Prostate gland (tissue), 2 donors: ENCODE results near the gene CDK19. TPM values are rescaled to one million over a fixed set of nuclear protein-coding genes. Genes with fewer than 3 reads are reported as not detected.

Experiments used
- DNase-seq: peaks from one replicate; pipeline ENCODE4 v3.0.0-alpha.2; 2019; ENCODE audit warnings: low spot score
- H3K27ac ChIP-seq, 2 donors: fragments of 200-600 bp; sonication (generic); 2 replicates each; pipeline ENCODE4 v1.5.1; 2017 to 2019
- H3K27me3 ChIP-seq: fragments of 200-600 bp; sonication (generic); replicated peaks from 2 replicates; pipeline ENCODE4 v1.5.1; 2019; ENCODE audit not compliant: insufficient read depth
- H3K36me3 ChIP-seq, 2 donors: fragments of 200-600 bp; sonication (generic); 1 replicate in 1 of 2; 2 replicates in 1 of 2; pipeline versions ENCODE4 v1.5.1 to v1.8.1; 2017 to 2019
- H3K4me1 ChIP-seq: fragments of 200-600 bp; sonication (generic); replicated peaks from 2 replicates; pipeline ENCODE4 v1.5.1; 2019
- H3K4me3 ChIP-seq, 2 donors: fragments of 200-600 bp; sonication (generic); 2 replicates each; pipeline ENCODE4 v1.5.1; 2017 to 2019
- H3K9me3 ChIP-seq: fragments of 200-600 bp; sonication (generic); 2 replicates; pipeline ENCODE4 v1.5.1; 2017
- POLR2A ChIP-seq: fragments of 450-650 bp; IDR thresholded peaks from one replicate; pipeline ENCODE4 v1.6.1; 2016; ENCODE audit warnings: antibody characterized with exemption, mild to moderate bottlenecking
- POLR2AphosphoS5 ChIP-seq: sonication (generic); formaldehyde crosslinking; IDR thresholded peaks from one replicate; pipeline ENCODE4 v1.6.1; 2017; ENCODE audit warnings: antibody characterized with exemption
- WGBS: methylation state at CpG from one replicate; pipeline ENCODE4 v1.1.5; 2018; 5-methylcytosine and 5-hydroxymethylcytosine counted together
- intact Hi-C: fragments of 100-400 bp; cut with DNase I; formaldehyde crosslinking; loops from one replicate; pipeline ENCODE4 v1.14.2; 2022
- total RNA-seq, 2 donors: library from RNA; depleted of rRNA; stranded (reverse); fragments of >200 nt; gene quantifications; one replicate each; pipeline ENCODE4 v1.1.0, GENCODE V29; 2016
- TF ChIP-seq, protein P1 (sequence below), 4 experiments: fragments of 200-600 bp in 2 of 4; fragments of 450-650 bp in 2 of 4; sonication (generic) in 2 of 4; IDR thresholded peaks; 1 replicate in 3 of 4; 2 replicates in 1 of 4; pipeline ENCODE4 v1.5.1; 2016 to 2019; ENCODE audit warnings: antibody characterized with exemption in 4 of 4, mild to moderate bottlenecking in 2 of 4, moderate library complexity in 2 of 4

Gene CDK19
- total RNA-seq, 2 donors from 2014 or later: 41.4 to 70.2 TPM

DNA sequence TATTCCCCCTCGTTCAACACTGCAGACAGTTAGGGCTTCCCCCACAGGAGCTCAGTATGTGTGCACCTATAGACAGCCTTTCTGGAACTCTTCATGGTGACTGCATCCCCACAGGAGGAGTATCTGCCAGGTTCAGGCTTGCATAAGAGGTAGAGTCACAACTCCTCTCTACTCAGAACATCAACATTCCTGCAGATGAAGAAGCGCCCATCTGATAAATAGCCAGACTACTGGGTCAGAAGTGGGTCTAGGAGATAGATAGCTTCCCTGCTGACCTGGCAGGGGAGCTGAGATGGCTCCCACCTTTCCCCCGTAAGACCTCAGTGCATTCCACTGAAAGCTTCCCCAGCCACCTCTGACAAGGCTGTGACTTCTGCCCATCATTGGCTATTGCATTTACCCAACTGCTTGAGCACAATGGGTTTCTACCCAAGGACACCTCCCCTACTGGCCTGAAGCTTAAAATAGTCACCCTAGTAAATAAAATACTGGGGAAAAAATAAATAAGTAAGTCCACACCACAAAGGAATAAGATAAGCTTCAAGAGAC is 125.1 kb downstream of the CDK19 start:
- H3K4me3 ChIP-seq: no peak overlapping the region
- H3K9me3 ChIP-seq: no peaks in the 10 kb centered on the region
- DNase-seq: no peak
- H3K27ac ChIP-seq: no peak overlapping the region
- no peak for TF ChIP-seq POLR2AphosphoS5
- TF ChIP-seq, protein P1, sequence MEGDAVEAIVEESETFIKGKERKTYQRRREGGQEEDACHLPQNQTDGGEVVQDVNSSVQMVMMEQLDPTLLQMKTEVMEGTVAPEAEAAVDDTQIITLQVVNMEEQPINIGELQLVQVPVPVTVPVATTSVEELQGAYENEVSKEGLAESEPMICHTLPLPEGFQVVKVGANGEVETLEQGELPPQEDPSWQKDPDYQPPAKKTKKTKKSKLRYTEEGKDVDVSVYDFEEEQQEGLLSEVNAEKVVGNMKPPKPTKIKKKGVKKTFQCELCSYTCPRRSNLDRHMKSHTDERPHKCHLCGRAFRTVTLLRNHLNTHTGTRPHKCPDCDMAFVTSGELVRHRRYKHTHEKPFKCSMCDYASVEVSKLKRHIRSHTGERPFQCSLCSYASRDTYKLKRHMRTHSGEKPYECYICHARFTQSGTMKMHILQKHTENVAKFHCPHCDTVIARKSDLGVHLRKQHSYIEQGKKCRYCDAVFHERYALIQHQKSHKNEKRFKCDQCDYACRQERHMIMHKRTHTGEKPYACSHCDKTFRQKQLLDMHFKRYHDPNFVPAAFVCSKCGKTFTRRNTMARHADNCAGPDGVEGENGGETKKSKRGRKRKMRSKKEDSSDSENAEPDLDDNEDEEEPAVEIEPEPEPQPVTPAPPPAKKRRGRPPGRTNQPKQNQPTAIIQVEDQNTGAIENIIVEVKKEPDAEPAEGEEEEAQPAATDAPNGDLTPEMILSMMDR (IDR thresholded peaks at IDR 0.05): no peak
- TF ChIP-seq POLR2A: no peak
- WGBS: 85% methylated on average over 3 of the region's 3 CpGs
- intact Hi-C loops: no loop called here
- H3K36me3 ChIP-seq: no peaks in the 10 kb centered on the region
- peaks cover 4% of the 10 kb centered on the region for H3K4me1 ChIP-seq
- no peaks in the 10 kb centered on the region for H3K27me3 ChIP-seq

DNA sequence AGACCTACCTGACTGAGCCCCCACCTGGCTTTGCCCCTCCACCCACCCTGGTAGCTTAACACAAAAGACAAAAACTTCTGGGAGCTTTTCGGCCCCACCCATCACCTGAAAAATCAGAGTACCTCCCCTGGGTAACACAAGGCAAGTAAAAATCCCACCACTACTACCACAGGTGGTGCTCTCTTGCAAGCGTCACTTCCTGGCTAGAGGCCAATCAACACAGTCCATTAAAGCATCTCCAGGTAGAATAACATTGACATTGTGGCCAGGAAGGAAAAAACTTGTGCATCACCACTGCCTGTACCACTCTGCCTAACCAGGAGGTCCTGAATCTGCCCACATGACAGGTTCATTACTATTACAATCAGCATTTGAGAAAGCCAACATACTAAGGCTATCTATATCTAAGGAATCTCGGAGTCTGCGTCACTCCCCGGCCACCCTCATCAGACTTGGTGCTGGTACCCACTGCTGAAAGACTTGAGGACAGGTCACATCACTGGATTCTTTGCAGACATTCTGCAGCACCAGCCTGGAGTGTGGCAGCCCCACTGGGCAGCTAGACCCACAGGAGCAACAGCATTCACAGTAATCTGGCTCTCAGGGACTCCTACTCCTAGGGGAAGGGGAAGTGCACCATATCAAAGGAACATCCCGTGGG is 125.9 kb downstream of the CDK19 start:
- H3K4me1 ChIP-seq: peaks cover 4% of the 10 kb centered on the region
- no peak overlapping the region for H3K4me3 ChIP-seq
- TF ChIP-seq POLR2AphosphoS5: no peak
- TF ChIP-seq, protein P1 (IDR thresholded peaks at IDR 0.05): no peak
- TF ChIP-seq POLR2A: no peak
- no peaks in the 10 kb centered on the region for H3K36me3 ChIP-seq
- peak; percentile 51 for DNase-seq
- 83% methylated on average over 6 of the region's 6 CpGs for WGBS
- no peaks in the 10 kb centered on the region for H3K9me3 ChIP-seq
- H3K27ac ChIP-seq: no peak overlapping the region
- intact Hi-C loops: no loop called here
- H3K27me3 ChIP-seq: no peaks in the 10 kb centered on the region

DNA sequence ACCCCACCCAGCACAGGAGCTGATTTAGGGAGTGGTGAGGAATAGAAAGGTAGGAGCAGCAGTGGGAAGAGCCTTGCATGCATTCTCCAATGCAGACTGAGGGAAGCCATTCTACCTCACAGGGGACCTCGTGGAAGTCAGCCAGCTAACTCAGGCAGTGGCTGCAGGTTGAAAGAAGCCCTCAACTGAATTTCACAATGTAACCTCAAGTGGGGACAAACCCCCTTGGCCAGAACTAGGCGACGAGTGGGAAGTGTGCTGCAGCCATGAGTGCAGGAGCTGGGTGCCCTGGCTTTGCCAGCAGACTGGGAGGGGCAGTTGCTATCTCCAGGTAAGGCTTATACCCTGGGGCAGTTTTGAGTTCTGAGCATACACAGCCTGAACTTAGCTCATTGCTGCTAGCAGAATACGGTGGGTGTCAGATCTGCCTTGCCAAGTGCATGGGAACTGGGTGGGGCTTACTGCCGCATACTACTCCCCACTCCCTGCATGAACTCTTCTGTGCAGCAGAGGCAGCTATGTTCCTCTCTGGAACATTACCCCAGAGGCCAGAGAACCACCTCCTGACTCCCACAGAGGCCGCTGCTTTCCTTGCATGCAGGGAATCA is 126.5 kb downstream of the CDK19 start:
- Histone ChIP-seq H3K4me3 (no peak overlapping the region), H3K27ac (no peak overlapping the region), H3K36me3 (no peaks in the 10 kb centered on the region), H3K9me3 (no peaks in the 10 kb centered on the region), H3K27me3 (no peaks in the 10 kb centered on the region), H3K4me1 (peaks cover 4% of the 10 kb centered on the region)
- WGBS: 48% methylated on average over 6 of the region's 6 CpGs
- intact Hi-C loops: no loop called here
- DNase-seq: peak; percentile 19
- TF ChIP-seq, protein P1 (IDR thresholded peaks at IDR 0.05): no peak
- TF ChIP-seq POLR2AphosphoS5: no peak
- no peak for TF ChIP-seq POLR2A

DNA sequence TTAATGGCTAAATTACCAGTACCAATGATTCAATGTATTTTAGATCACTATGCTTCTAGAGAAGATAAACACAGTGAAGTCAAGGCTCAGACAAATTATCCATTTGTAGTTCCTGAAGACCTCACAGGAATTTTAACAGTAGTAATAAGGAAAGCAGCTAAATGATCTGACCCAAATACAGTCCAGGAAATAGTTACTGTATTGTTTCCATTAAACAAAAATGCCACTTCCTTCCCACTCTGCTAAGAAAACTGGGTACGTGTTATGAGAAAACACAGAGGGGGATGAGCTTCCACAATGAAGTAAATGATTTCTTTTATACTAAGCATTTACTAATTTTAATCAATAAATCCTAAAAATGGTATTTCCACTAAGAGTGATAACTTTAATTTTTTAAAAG is 127.9 kb downstream of the CDK19 start:
- WGBS: 64% methylated on average over 1 of the region's 1 CpG
- no peak for DNase-seq
- H3K4me3 ChIP-seq: no peak overlapping the region
- H3K36me3 ChIP-seq: no peaks in the 10 kb centered on the region
- no peaks in the 10 kb centered on the region for H3K9me3 ChIP-seq
- H3K4me1 ChIP-seq: peaks cover 4% of the 10 kb centered on the region
- H3K27ac ChIP-seq: no peak overlapping the region
- TF ChIP-seq, protein P1 (IDR thresholded peaks at IDR 0.05): no peak
- H3K27me3 ChIP-seq: no peaks in the 10 kb centered on the region
- intact Hi-C loops: no loop called here

DNA sequence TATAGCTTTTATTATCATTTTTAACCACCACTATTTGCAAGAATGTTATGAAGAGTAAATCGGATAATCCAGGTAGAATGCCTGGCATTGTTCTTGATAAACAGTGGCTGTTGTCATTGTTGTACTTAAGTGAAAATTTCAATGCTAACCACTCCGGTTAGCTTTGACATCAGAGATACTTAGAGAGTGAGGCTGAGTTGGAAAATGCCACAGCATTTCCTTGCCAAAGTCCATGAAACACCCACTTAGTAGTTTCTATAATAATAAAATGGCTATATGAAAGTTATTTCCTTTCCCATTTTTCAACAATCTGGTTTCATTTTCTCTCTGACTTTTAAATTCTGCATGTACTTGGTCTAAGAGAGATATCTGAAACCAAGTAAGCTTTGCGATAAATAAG is 132.0 kb downstream of the CDK19 start:
- no peak overlapping the region for H3K4me3 ChIP-seq
- intact Hi-C loops: loop anchor here (2.0 to 5.0 kb wide), 2 partner anchors 194 to 266 kb away; no protein-coding TSS in a partner anchor
- H3K9me3 ChIP-seq: no peaks in the 10 kb centered on the region
- TF ChIP-seq, protein P1 (IDR thresholded peaks at IDR 0.05): no peak
- no peak for TF ChIP-seq POLR2AphosphoS5
- TF ChIP-seq POLR2A: no peak
- no peak overlapping the region for H3K27ac ChIP-seq
- no peaks in the 10 kb centered on the region for H3K4me1 ChIP-seq
- 74% methylated on average over 3 of the region's 3 CpGs for WGBS
- DNase-seq: no peak
- no peaks in the 10 kb centered on the region for H3K27me3 ChIP-seq
- no peaks in the 10 kb centered on the region for H3K36me3 ChIP-seq
